ENCODE results near the gene CITED4.

GRCh38 chr1:40820911-40821693 is 41.1 kb downstream of the CITED4 start:
- no peak for TF ChIP-seq CTCF (IDR thresholded peaks at IDR 0.05)
- TF ChIP-seq POLR2A (IDR thresholded peaks at IDR 0.05) = no peak
